H1 (cell line): ENCODE measurements around the gene SART1. TPM values are rescaled to one million over a fixed set of nuclear protein-coding genes. Genes with fewer than 3 reads are reported as not detected.
A peak's percentile ranks its signal among the peaks of the same experiment; 100 is the strongest.

Experiments
- CTCF ChIA-PET: fragments of 300-600 bp; sonication (Branson Sonifier 250); formaldehyde crosslinking; loops from one replicate; lab custom pipeline; 2021; ENCODE audit not compliant: partially characterized antibody; lab: Charles Lee
- POLR2A ChIA-PET: fragments of 300-600 bp; sonication (Branson Sonifier 250); formaldehyde crosslinking; loops from one replicate; lab custom pipeline; 2021; ENCODE audit warnings: inconsistent platforms; ENCODE audit not compliant: partially characterized antibody; lab: Charles Lee
- DNase-seq, 2 experiments: peaks; one replicate each; pipeline versions ENCODE4 v3.0.0 to v3.0.0-alpha.2; 2010 to 2022; ENCODE audit warnings: low spot score in 2 of 2, low read depth in 1 of 2, mixed read lengths in 1 of 2
- FAIRE-seq: peaks from 2 replicates; lab custom pipeline; 2011; peaks lifted over from hg19 to GRCh38; lab: Jason Lieb, UNC
- H2AFZ ChIP-seq: 2 replicates; pipeline ENCODE4 v1.8.1; 2012; ENCODE audit warnings: low read length, inconsistent platforms
- H2AK5ac ChIP-seq: 2 replicates; pipeline ENCODE4 v1.6.1; 2013; ENCODE audit warnings: low read depth, low read length
- H2BK120ac ChIP-seq: replicated peaks from 2 replicates; pipeline ENCODE3; 2013; ENCODE audit warnings: low read depth, low read length, inconsistent platforms
- H2BK12ac ChIP-seq: 2 replicates; pipeline ENCODE4 v1.6.1; 2013; ENCODE audit warnings: low read depth, low read length
- H2BK15ac ChIP-seq: 2 replicates; pipeline ENCODE4 v1.6.1; 2013; ENCODE audit warnings: low read length
- H2BK20ac ChIP-seq: 2 replicates; pipeline ENCODE4 v1.6.1; 2013; ENCODE audit warnings: low read length
- H2BK5ac ChIP-seq: 2 replicates; pipeline ENCODE4 v1.6.1; 2013; ENCODE audit warnings: low read depth, low read length
- H3K14ac ChIP-seq: 2 replicates; pipeline ENCODE4 v1.6.1; 2013; ENCODE audit warnings: inconsistent platforms; ENCODE audit not compliant: insufficient read length
- H3K18ac ChIP-seq: 2 replicates; pipeline ENCODE4 v1.6.1; 2013; ENCODE audit warnings: low read length; ENCODE audit errors: extremely low read depth
- H3K23ac ChIP-seq: 2 replicates; pipeline ENCODE4 v1.6.1; 2013; ENCODE audit warnings: inconsistent platforms; ENCODE audit not compliant: insufficient read length
- H3K23me2 ChIP-seq: 2 replicates; pipeline ENCODE4 v1.6.1; 2013; ENCODE audit warnings: low read depth, low read length
- H3K27ac ChIP-seq: 2 replicates; pipeline ENCODE4 v1.6.1; 2011; ENCODE audit warnings: low read depth, low read length, inconsistent platforms
- H3K27me3 ChIP-seq, 4 experiments: replicated peaks in 1 of 4; 1 replicate in 1 of 4; 2 replicates in 3 of 4; pipeline versions ENCODE4 v1.6.1 to v1.8.1; 2011 to 2013; ENCODE audit warnings: low read length in 3 of 4, mild to moderate bottlenecking in 3 of 4, inconsistent platforms in 2 of 4, mixed read lengths in 2 of 4, moderate library complexity in 1 of 4; ENCODE audit not compliant: control insufficient read depth in 3 of 4, insufficient read depth in 3 of 4; ENCODE audit errors: extremely low read depth in 1 of 4
- H3K36me3 ChIP-seq, 4 experiments: 2 replicates each; pipeline versions ENCODE4 v1.6.1 to v1.8.1; 2011 to 2013; ENCODE audit warnings: mild to moderate bottlenecking in 4 of 4, low read length in 3 of 4, moderate library complexity in 2 of 4, control low read depth in 1 of 4, inconsistent platforms in 1 of 4; ENCODE audit not compliant: insufficient read depth in 4 of 4, control insufficient read depth in 2 of 4
- H3K4ac ChIP-seq: replicated peaks from 2 replicates; pipeline ENCODE3; 2013; ENCODE audit warnings: low read length, low read depth, mixed read lengths, inconsistent platforms; ENCODE audit not compliant: insufficient read length
- H3K4me1 ChIP-seq, 4 experiments: replicated peaks in 1 of 4; 1 replicate in 1 of 4; 2 replicates in 3 of 4; pipeline versions ENCODE4 v1.6.1 to v1.8.1; 2011 to 2013; ENCODE audit warnings: low read length in 3 of 4, inconsistent platforms in 2 of 4, mixed read lengths in 1 of 4; ENCODE audit not compliant: insufficient read depth in 4 of 4, control insufficient read depth in 3 of 4
- H3K4me2 ChIP-seq, 2 experiments: 2 replicates each; pipeline versions ENCODE4 v1.6.1 to v1.8.1; 2011 to 2013; ENCODE audit warnings: low read depth in 2 of 2, low read length in 2 of 2, control low read depth in 1 of 2, inconsistent platforms in 1 of 2, mild to moderate bottlenecking in 1 of 2; ENCODE audit not compliant: insufficient read depth in 1 of 2
- H3K4me3 ChIP-seq, 4 experiments: fragments of 200-600, 300-600 bp in 1 of 4; sonication (generic), shearing (Covaris generic), sonication (Bioruptor Twin) in 1 of 4; 2 replicates each; pipeline versions ENCODE4 v1.5.1 to v1.8.1; 2011 to 2016; ENCODE audit warnings: low read length in 4 of 4, low read depth in 3 of 4, control low read depth in 2 of 4, inconsistent platforms in 2 of 4, mild to moderate bottlenecking in 2 of 4, mixed read lengths in 1 of 4, moderate library complexity in 1 of 4; ENCODE audit not compliant: insufficient read depth in 2 of 4; ENCODE audit errors: extremely low read depth in 1 of 4
- H3K56ac ChIP-seq: replicated peaks from 2 replicates; pipeline ENCODE3; 2013; ENCODE audit warnings: low read depth, mild to moderate bottlenecking, mixed read lengths, low read length, inconsistent platforms; ENCODE audit not compliant: insufficient read length
- H3K79me1 ChIP-seq: 2 replicates; pipeline ENCODE4 v1.6.1; 2013; ENCODE audit warnings: low read depth, low read length, control low read depth
- H3K79me2 ChIP-seq, 2 experiments: 2 replicates each; pipeline versions ENCODE4 v1.6.1 to v1.8.1; 2012 to 2013; ENCODE audit warnings: low read length in 2 of 2, mild to moderate bottlenecking in 2 of 2, inconsistent platforms in 1 of 2; ENCODE audit not compliant: insufficient read depth in 2 of 2, control insufficient read depth in 1 of 2
- H3K9ac ChIP-seq, 4 experiments: replicated peaks in 1 of 4; 1 replicate in 1 of 4; 2 replicates in 3 of 4; pipeline versions ENCODE4 v1.6.1 to v1.8.1; 2011 to 2013; ENCODE audit warnings: low read depth in 3 of 4, low read length in 3 of 4, control low read depth in 2 of 4, mild to moderate bottlenecking in 2 of 4, moderate library complexity in 2 of 4, inconsistent platforms in 1 of 4; ENCODE audit errors: extremely low read depth in 1 of 4
- H3K9me3 ChIP-seq, 2 experiments: 2 replicates each; pipeline versions ENCODE4 v1.6.1 to v1.8.1; 2012 to 2013; ENCODE audit warnings: mild to moderate bottlenecking in 2 of 2, moderate library complexity in 2 of 2, control low read depth in 1 of 2, inconsistent platforms in 1 of 2, low read depth in 1 of 2, low read length in 1 of 2, mixed read lengths in 1 of 2; ENCODE audit not compliant: insufficient read depth in 2 of 2
- H4K20me1 ChIP-seq, 2 experiments: replicated peaks in 1 of 2; 2 replicates each; pipeline versions ENCODE3 to v1.8.1; 2011 to 2013; ENCODE audit warnings: inconsistent platforms in 2 of 2, low read length in 2 of 2, mild to moderate bottlenecking in 1 of 2; ENCODE audit not compliant: insufficient read depth in 2 of 2, control insufficient read depth in 1 of 2
- H4K5ac ChIP-seq: 2 replicates; pipeline ENCODE4 v1.6.1; 2013; ENCODE audit warnings: low read length, low read depth, mixed read lengths, inconsistent platforms; ENCODE audit not compliant: insufficient read length
- H4K8ac ChIP-seq: 2 replicates; pipeline ENCODE4 v1.8.0; 2013; ENCODE audit warnings: mild to moderate bottlenecking, moderate library complexity, low read length, inconsistent platforms; ENCODE audit not compliant: insufficient read depth; ENCODE audit errors: extremely low read depth
- H4K91ac ChIP-seq: replicated peaks from 2 replicates; pipeline ENCODE3; 2013; ENCODE audit warnings: low read length, mixed read lengths, inconsistent platforms; ENCODE audit not compliant: insufficient read length
- CBX5 ChIP-seq: fragments of 300-800, 300-1000 bp; sonication (generic); IDR thresholded peaks from 2 replicates; pipeline ENCODE4 v1.7.1; 2016; ENCODE audit warnings: antibody characterized with exemption, low read length, low read depth
- HDAC2 ChIP-seq, 2 experiments: fragments of 300-600 bp in 1 of 2; sonication (generic) in 1 of 2; IDR thresholded peaks; 2 replicates each; pipeline ENCODE4 v1.6.1; 2011 to 2012; ENCODE audit warnings: low read depth in 2 of 2, low read length in 2 of 2, mild to moderate bottlenecking in 2 of 2, moderate library complexity in 2 of 2, borderline replicate concordance in 1 of 2, inconsistent platforms in 1 of 2
- KDM1A ChIP-seq: fragments of 200-600, 300-600 bp; sonication (generic); IDR thresholded peaks from 2 replicates; pipeline ENCODE4 v1.7.1; 2016; ENCODE audit warnings: mild to moderate bottlenecking, low read length, borderline replicate concordance
- RFX5 ChIP-seq: IDR thresholded peaks from 2 replicates; pipeline ENCODE4 v1.6.1; 2011; ENCODE audit warnings: low read depth, low read length, improper control_type of control experiment, borderline replicate concordance
- SUZ12 ChIP-seq: fragments of 200-600 bp; sonication (generic); IDR thresholded peaks from 2 replicates; pipeline ENCODE4 v1.6.1; 2012; ENCODE audit warnings: mild to moderate bottlenecking, inconsistent platforms, low read length, moderate library complexity, mixed read lengths
- TBP ChIP-seq: IDR thresholded peaks from 2 replicates; pipeline ENCODE4 v1.6.1; 2011; ENCODE audit warnings: low read depth, low read length, improper control_type of control experiment
- TCF12 ChIP-seq: IDR thresholded peaks from 2 replicates; pipeline ENCODE4 v1.6.1; 2011; ENCODE audit warnings: low read depth, mild to moderate bottlenecking, low read length
- YY1 ChIP-seq: IDR thresholded peaks from 2 replicates; pipeline ENCODE4 v1.6.1; 2011; ENCODE audit warnings: low read depth, mild to moderate bottlenecking, low read length
- WGBS, 2 experiments: shearing (Covaris generic) in 1 of 2; methylation state at CpG; one replicate each; pipeline versions ENCODE4 v1.1.6 to v1.1.7; 2013 to 2015; ENCODE audit warnings: low lambda C conversion rate in 2 of 2, mixed read lengths in 2 of 2, inconsistent platforms in 1 of 2, low coverage in 1 of 2, missing lambda C conversion rate in 1 of 2; ENCODE audit not compliant: insufficient replicate concordance in 2 of 2, insufficient coverage in 1 of 2, insufficient read length in 1 of 2; ENCODE audit errors: extremely low coverage in 1 of 2, missing lambda C conversion rate in 1 of 2; 5-methylcytosine and 5-hydroxymethylcytosine counted together
- polyA plus RNA-seq, 7 experiments: library from polyadenylated mRNA; depleted of rRNA in 3 of 7; stranded (reverse) in 5 of 7; unstranded in 2 of 7; fragments of >200 nt in 5 of 7; fragments of 200-250 nt in 2 of 7; gene quantifications; 1 replicate in 5 of 7; 2 replicates in 1 of 7; 4 replicates in 1 of 7; pipeline versions ENCODE4 v1.2.1 to v1.2.3, GENCODE V29; 2011 to 2013; ENCODE audit warnings: missing spikeins in 2 of 7, mixed read lengths in 2 of 7
- total RNA-seq: library from RNA; stranded (reverse); fragmentation: NEBNext Ultra II Directional; extraction: Animal tissue kit (Norgen Biotek cat#: 25700); gene quantifications from 2 replicates; pipeline ENCODE4 v1.2.1, GENCODE V29; 2021

The SART1 gene
- total and polyA plus RNA-seq, 2 of the 8 experiments (the other 6 are each of a cell fraction or from before 2014, with no cell fraction given): 9.7 to 46.1 TPM

GRCh38 chr11:66011239-66011784 lies 49.8 kb downstream of the SART1 start:
- no peak overlapping the region for H3K14ac ChIP-seq
- no peak overlapping the region for H3K4ac ChIP-seq
- ChIA-PET POLR2A (interaction anchor here (1.3 to 3.5 kb wide), 4 partner anchors 9 to 120 kb away, joined by 3 to 15 read pairs (median 4); partner anchors contain the start of genes BANF1, CCDC85B and EIF1AD), CTCF (interaction anchor here (1.1 to 6.4 kb wide), 8 partner anchors 9 to 142 kb away, joined by 3 to 35 read pairs (median 6); partner anchors contain the start of gene PACS1)
- H3K9me3 ChIP-seq: no peaks in the 10 kb centered on the region
- H3K4me1 ChIP-seq: peaks cover 0 to 20% (median 9%) of the 10 kb centered on the region in 4 experiments; a peak in 5 of 7 replicates
- H2BK20ac ChIP-seq: no peak overlapping the region
- H3K36me3 ChIP-seq: no peaks in the 10 kb centered on the region
- H4K20me1 ChIP-seq: peaks cover 0 to 1% of the 10 kb centered on the region in 2 experiments
- no peak overlapping the region; the same call in 1 of the 2 replicates for H2BK15ac ChIP-seq
- no peak overlapping the region for H4K5ac ChIP-seq
- H3K23ac ChIP-seq: no peak overlapping the region
- no peak for TF ChIP-seq TCF12
- peak; percentile 60; the same call in 1 of the 2 replicates for TF ChIP-seq SUZ12
- no peak for TF ChIP-seq TBP
- TF ChIP-seq CBX5: no peak
- peak; percentile 86; the same call in 1 of the 2 replicates for TF ChIP-seq KDM1A
- no peak for TF ChIP-seq RFX5
- TF ChIP-seq YY1: no peak
- TF ChIP-seq HDAC2 (IDR thresholded peaks at IDR 0.05; ENCODE audit: borderline replicate concordance in 1 of 2, low read depth in 2 of 2, low read length in 2 of 2): peak in 1 of 2 experiments; percentile 91; a peak in 1 of 4 replicates
- peak overlapping the region; percentile 79; the same call in 1 of the 2 replicates for H2AFZ ChIP-seq
- H2BK120ac ChIP-seq: no peak overlapping the region
- H3K4me3 ChIP-seq: peak overlapping the region; percentile 2 to 54 (median 36); a peak in 6 of 8 replicates
- peak overlapping the region; percentile 58; the same call in 1 of the 2 replicates for H4K8ac ChIP-seq
- H3K56ac ChIP-seq: no peak overlapping the region
- no peak overlapping the region for H2BK5ac ChIP-seq
- H3K9ac ChIP-seq: no peak overlapping the region
- H4K91ac ChIP-seq: no peak overlapping the region
- H3K18ac ChIP-seq: no peak overlapping the region
- WGBS, 2 experiments: 65% methylated on average over 12 of the region's 14 CpGs; no CpG with 5 or more reads in 1 of the 2 experiments
- H3K79me1 ChIP-seq: no peaks in the 10 kb centered on the region
- DNase-seq (no peak), FAIRE-seq (no peak)
- peak overlapping the region; percentile 49 to 66 for H3K4me2 ChIP-seq
- H2BK12ac ChIP-seq: no peak overlapping the region
- H3K27me3 ChIP-seq: peaks cover 6 to 26% (median 24%) of the 10 kb centered on the region in 4 experiments
- H3K79me2 ChIP-seq: no peaks in the 10 kb centered on the region
- H3K23me2 ChIP-seq: peaks cover 2% of the 10 kb centered on the region; the same call in 1 of the 2 replicates
- H2AK5ac ChIP-seq: no peak overlapping the region
- no peak overlapping the region for H3K27ac ChIP-seq
